ENCODE results near the gene MTA1.

The MTA1 gene

DNA sequence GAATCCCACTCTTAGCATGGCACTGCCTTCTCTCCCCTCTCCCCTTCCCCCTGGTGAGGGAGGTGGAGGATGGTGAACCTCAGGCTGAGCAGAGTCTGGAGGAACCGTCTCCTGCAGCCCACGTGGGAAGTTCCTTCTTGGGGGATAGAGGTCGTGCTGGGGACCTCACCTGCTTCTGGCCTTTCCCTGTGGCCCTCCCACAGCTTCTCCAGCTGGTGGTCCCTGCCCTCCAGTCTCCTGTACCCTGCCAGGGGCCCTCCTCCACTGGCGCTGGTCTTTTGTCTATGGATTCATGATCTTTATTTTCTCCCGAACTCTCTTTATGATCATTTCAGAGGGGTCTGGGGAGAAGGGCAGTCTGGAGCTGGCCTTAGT lies 9.0 kb upstream of the MTA1 start:
- no peak for DNase-seq (ENCODE audit: low read depth)

DNA sequence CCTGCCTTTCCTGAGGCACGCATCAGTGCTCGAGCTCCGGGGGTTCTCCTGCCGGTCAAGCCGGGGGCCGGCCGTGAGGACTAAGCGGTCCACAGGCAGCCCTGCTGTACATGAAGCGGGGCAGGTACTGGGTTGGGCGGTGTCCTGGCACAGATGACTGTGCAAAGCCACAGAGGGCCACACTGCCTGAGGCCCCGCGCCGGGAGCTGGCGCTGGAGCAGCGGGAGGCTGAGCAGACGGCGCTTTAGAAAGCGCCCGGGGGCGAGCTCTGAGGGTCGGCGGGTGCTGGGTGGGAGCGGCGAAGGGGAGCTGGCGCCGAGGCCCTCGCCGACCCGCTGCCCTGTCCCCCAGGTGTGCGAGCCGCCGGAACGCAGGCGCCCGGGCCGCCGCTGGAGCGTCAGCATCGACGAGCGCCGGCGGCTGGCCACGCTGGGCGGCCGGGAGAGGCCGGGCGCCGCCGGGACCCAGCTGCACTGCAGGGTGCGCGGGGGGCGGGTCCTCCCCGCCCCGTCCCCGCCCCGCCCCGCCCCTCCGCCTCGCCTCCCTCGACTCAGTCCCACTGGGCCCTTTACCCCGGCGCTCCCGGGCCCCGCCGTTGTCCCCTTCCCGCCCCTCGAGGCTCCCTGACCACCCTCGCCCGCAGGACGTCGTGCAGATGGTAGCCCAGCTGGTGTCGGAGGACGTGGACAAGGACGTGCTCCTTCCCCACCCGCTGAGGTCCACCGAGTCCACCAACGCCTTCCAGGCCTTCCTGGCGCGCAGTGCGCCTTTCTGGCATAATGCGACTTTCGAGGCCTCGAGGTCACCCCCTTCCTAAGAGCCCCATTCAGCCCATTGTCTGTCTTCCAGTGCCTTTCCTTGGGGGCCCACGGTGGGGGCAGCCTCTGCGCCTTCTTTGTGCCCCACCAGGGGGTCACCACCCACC lies 8.3 kb upstream of the MTA1 start:
- DNase-seq (ENCODE audit: low read depth), result no peak

DNA sequence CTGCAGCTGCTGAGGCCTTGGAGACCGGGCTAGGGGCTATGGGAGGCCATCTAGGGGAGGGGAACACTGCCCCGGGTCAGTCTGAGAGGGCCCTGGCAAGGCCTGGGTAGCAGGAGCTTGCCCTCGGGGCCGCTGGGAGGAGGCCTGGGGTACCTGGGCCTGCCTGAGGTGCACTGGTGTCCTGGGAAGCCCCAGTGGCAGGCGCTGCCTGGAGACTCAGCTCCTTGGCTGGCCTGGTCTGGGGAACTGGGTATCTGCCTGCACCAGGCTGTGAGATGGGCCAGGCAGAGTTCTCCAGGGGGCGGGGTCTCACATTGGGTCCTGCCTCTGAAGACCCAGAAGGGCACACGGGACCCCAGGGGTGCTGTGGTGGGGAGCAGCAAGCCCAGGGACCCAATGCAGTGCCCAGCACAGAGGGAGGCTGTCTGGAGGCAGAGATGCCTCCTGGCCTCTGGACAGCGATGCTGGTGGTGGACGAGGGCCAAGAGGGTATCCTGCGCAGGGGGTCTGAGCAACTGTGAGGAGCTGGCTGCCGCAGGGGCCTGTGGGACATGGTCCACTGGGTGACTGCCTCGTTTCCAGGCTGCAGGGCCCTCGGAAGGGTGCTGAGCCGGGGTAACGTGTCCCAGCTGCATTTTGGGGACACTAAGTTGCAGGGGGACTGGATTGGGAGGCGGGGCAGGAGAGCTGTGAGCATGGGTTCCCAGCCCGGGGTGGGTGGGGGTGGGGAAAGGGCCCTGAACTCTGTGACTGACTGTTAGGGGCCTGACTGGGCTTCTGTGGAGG lies 7.4 kb upstream of the MTA1 start:
- DNase-seq (ENCODE audit: low read depth), result no peak

- no peak for DNase-seq (ENCODE audit: low read depth)
Measured at GRCh38 chr14:105412771-105413543, 6.7 kb upstream of the MTA1 start.

DNA sequence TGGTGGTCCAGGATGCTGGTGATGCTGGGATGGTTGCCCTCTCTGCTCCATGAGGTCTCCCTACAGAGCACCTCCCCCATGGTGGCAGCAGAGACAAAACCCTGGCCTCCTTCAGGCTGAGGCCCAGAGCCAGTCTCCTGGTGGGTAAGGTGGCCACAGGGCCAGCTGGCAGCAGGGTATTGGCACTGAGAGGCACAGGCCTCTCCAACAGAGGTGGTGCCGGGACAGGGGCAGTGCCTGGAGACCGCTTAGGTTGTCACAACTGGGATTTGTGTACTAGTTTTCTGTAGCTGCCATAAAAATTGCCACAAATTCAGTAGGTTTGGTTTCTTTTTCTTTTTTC lies 6.1 kb upstream of the MTA1 start:
- no peak for DNase-seq (ENCODE audit: low read depth)

DNA sequence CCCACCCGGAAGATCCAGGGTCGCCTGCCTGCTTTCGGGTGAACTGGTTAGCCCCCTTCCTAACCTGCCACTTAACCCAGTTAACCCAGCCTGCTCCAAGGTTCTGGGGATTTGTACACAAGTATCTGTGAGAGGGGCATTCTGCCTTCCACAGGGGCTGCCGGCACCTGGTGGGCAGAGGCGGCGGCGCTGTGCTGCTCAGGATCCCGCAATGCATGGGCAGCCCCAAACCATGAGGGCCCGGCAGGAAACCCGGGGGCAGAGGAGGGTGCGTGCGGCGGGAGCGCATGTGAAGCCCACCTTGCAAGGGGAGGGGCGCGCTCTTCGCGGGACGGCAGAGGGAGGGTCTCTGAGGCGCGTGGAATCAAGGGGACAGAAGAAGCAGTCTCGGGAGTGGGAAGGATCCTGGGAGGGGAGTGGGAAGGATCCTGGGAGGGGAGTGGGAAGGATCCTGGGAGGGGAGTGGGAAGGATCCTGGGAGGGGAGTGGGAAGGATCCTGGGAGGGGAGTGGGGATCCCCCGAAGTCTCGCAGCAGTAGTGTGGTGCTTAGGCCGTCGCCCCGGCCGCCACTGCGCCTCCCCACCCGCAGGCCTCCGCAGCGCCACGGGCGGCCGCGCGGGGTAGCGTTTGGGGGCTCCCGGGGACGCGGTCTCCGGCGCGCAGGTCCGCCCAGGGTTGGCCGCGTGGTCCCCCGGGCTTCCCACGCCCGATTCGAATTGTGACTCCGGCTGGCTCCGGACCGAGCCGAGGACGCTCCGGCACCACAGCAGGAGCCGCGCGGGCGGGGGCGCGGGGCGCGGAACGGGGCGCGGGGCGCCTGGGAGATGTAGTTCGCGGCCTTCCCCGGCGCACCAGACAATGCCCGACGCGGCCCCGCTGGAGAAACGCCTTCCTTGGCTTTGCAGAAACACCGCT lies 4.9 kb upstream of the MTA1 start:
- DNase-seq (ENCODE audit: low read depth), result no peak

DNA sequence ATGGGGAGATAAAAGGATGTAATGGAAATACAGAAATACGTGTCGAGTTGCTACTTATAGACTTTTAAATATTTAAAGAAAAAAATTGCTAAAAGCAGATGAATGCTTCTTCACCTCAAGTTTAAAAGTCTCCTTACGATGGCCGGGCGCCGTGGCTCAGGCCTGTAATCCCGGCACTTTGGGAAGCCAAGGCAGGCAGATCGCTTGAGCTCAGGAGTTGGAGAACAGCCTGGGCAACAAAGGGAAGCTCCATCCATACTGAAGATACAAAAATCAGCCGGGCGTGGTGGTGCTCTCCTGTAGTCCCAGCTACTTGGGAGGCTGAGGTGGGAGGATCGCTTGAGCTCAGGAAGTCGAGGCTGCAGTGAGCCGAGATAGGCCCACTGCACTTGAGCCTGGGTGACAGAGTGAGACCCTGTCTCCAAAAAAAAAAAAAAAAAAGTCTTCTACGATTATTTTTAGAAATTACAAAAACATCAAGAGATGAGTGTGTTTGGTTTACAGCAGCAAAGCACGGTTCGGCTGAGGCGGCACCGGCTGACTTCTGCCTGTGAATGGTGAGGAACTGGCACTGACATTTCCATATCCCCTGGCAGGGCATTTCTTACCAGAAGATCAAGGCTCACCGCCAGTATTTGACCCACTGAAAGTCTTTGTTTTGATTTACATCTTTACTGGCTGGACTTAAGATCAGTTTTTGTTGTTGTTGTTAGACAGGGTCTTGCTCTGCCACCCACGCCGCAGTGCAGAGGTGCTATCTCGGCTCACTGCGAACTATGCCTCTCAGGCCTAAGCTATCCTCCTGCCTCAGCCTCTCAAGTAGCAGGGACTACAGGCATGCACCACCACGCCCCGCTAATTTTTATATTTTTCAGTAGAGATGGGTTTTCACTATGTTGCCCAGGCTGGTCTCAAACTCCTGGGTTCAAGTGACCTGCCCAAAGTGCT lies 3.9 kb upstream of the MTA1 start:
- no peak for DNase-seq (ENCODE audit: low read depth)

GRCh38 chr14:105416671-105417070 lies 3.0 kb upstream of the MTA1 start:
- no peak for DNase-seq (ENCODE audit: low read depth)

DNA sequence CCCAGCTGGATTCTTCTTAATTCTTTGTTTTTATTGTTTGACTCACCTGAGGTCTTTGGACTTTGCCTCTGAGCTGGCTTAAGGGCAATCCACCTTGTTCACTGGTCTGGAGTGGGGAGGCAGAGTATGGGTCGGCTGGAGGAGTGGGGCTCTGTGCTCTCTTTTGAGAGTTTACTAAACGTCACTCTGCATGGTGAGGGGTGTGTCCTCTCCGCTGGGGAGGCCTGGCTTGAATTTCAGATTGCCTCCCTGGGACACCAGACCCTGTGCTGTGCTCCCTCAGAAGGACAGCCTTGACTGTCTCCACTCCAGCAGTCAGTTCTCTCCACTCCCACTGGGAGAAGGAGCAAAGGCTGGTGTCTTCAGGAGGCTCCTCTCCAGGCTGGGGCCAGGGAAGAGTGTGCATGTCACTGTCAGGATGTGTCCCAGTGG lies 1.9 kb upstream of the MTA1 start:
- no peak for DNase-seq (ENCODE audit: low read depth)

DNA sequence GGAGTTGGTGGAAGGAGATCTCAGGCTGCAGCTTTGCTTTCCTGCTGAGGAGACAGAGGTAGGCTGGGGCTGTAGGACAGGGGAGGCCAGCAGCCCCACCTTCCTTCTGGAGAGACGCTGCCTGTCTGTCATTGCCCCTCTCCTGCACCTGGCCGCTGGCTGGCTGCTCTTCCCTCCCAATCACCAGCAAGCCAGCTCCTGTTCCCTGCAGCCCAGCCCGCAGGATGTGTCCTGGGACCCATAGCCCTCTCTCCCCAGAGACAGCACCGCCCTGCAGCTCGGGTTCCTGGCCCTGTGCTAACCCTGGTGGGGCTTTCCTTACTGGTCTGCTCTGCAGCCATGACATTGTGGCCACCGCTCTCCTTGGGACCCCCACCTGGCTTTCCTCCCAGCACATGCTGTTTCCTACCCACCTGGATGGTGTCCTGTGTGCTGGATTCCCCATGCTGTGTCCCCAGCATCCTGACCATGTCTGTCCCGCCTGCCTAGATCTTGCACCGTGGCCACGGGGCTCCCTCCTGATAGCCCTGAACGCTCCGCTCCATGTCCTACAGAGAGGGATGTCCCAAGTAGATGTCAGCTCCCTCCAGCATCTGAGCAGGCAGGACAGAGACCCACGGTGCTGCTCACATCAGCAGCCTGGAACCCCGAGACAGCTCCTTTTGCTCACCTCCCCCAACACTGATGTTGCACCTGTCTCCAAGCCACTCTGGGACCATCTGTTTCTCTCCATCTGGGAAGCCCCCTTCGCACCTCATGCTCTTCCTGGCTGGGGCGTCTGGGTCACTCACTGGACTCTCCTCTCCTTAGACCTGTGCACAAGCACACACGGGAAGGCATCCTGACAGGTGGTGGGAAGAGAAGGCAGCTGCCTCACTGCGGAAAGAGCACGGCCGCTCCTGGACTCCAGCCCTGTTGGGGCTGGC lies 1.1 kb upstream of the MTA1 start:
- DNase-seq (ENCODE audit: low read depth), result no peak

GRCh38 chr14:105420101-105420973 lies 710 bp downstream of the MTA1 start:
- DNase-seq (ENCODE audit: low read depth), result no peak

- DNase-seq (ENCODE audit: low read depth), result no peak
Measured at GRCh38 chr14:105420974-105421674, 1.5 kb downstream of the MTA1 start.

GRCh38 chr14:105421723-105422615 lies 2.3 kb downstream of the MTA1 start:
- DNase-seq (ENCODE audit: low read depth), result no peak

DNA sequence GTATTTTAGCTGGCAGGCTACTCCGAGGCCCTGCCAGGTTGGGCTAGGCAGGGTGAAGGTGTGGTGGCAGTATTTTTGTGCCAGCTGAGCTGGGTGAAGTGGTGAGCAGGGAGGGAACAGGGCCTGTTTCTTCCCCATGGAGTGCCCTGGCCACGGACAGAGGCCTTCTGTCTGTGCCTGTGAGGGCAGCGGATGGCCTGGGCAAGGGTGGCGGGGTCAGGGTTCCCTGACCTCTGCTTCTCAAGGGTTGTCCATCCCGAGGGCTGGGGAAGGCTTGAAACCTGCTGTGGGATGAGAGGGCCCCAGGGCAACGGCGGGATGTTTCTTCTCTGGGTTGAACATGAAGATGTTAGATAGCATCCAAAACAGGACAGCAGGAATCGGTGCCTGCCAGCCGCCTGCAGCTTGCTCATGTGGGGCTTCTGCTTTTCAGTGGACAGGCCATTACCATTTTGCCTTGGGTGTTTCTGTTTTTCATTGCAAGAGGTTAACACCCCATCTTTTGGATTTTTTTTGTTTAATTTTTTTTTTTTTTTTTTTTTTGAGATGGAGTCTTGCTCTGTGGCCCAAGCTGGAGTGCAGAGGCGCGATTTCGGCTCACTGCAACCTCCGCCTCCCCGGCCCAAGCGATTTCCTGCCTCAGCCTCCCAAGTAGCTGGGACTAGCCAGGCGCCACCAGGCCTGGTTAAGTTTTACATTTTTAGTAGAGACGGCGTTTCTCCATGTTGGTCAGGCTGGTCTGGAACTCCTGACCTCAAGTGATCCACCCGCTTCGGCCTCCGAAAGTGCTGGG lies 3.3 kb downstream of the MTA1 start:
- DNase-seq (ENCODE audit: low read depth), result no peak

- no peak for DNase-seq (ENCODE audit: low read depth)
Measured at GRCh38 chr14:105423488-105424195, 4.0 kb downstream of the MTA1 start.

All from non-pigmented ciliary epithelial cell (primary cell).